Omental fat pad (tissue), 4 donors: Measurements from ENCODE around the gene C1orf159. TPM values are rescaled to one million over a fixed set of nuclear protein-coding genes. Genes with fewer than 3 reads are reported as not detected.

Experiments
- ATAC-seq: fragments of 150-250 bp; one replicate; pipeline ENCODE4 v1.9.1; 2016; ENCODE audit warnings: mild to moderate bottlenecking, moderate library complexity; ENCODE audit not compliant: low FRiP score
- DNase-seq: peaks from one replicate; pipeline ENCODE4 v3.0.0-alpha.2; 2019; ENCODE audit warnings: low spot score
- CTCF ChIP-seq, 3 donors: fragments of 450-650 bp; IDR thresholded peaks; one replicate each; pipeline ENCODE4 v1.5.1; 2016 to 2017; ENCODE audit warnings: antibody characterized with exemption in 3 of 3, mild to moderate bottlenecking in 3 of 3, moderate library complexity in 2 of 3
- total RNA-seq, 4 donors: library from RNA; depleted of rRNA; stranded (reverse); fragments of >200 nt; gene quantifications; one replicate each; pipeline ENCODE4 v1.1.0, GENCODE V29; 2016

The C1orf159 gene
- total RNA-seq, 4 donors from 2014 or later = 5.6 to 12.0 (median 9.5) TPM

DNA sequence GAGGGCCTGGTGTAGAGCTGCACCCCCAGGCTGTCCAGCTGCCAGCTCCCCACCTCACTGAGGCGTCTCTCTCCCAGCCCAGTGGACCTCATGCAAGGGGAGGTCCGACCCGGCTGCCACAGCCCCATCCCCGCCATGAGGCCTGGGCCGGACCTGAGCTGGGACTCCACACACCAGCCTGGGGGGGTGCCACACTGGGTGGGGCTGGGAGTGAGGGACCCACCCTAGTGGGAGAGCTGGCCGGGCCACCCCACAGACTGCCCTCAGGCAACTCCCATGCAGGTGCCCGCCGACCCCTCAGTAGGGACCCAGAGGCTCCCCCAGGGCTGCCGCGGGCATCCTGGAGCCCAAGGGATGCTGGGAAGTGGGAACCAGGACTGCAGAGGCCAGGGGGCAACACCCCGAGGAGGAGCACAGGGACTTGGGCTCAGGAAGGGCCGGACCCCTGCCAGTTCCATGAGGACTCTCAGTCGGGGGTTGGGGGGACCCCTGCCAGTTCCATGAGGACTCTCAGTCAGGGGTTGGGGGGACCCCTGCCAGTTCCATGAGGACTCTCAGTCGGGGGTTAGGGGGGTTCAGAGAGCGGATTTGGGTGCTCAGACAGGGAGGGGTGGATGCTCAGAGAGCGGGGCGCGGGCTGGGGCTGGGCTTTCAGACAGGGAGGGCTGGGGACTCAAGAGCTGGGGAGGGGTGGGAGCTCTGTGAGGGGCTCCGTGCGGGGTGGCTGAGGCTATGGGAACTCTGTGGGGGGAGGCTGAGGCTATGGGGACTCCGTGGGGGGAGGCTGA, 40.5 kb downstream of the C1orf159 start:
- no peak for TF ChIP-seq CTCF (IDR thresholded peaks at IDR 0.05)
- ATAC-seq (no peak), DNase-seq (no peak)

DNA sequence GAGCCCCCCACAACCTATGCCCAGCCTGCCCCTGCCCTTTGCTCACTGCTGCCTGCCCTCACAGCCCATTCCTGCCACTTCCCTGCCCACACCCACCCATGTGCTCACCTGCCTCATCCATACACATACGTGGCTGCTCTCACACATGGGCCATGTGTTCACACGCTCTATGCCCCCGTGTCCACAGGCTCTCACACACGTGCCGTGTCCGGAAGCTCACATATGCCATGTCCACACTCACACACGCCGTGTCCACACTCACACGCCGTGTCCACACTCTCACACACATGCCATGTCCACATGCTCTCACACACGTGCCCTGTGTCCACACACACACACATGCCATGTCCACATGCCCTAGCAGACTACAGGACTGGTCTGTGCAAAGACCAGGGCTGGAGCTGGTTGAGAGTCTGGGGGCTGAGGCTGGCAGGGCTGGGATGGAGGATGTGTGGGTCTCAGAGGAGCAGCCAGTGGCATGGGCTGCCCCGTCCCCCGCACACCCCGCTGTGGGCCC, 41.2 kb downstream of the C1orf159 start:
- TF ChIP-seq CTCF (IDR thresholded peaks at IDR 0.05) = no peak
- no peak for ATAC-seq
- DNase-seq = no peak

- ATAC-seq (no peak), DNase-seq (no peak)
- no peak for TF ChIP-seq CTCF (IDR thresholded peaks at IDR 0.05)
Observed at GRCh38 chr1:1073743-1074587, 41.9 kb downstream of the C1orf159 start, which contains the start of gene RNF223. Gene RNF223 (minus strand): TSS chr1:1074306. CDS start chr1:1072566, 1,740 bp downstream.

DNA sequence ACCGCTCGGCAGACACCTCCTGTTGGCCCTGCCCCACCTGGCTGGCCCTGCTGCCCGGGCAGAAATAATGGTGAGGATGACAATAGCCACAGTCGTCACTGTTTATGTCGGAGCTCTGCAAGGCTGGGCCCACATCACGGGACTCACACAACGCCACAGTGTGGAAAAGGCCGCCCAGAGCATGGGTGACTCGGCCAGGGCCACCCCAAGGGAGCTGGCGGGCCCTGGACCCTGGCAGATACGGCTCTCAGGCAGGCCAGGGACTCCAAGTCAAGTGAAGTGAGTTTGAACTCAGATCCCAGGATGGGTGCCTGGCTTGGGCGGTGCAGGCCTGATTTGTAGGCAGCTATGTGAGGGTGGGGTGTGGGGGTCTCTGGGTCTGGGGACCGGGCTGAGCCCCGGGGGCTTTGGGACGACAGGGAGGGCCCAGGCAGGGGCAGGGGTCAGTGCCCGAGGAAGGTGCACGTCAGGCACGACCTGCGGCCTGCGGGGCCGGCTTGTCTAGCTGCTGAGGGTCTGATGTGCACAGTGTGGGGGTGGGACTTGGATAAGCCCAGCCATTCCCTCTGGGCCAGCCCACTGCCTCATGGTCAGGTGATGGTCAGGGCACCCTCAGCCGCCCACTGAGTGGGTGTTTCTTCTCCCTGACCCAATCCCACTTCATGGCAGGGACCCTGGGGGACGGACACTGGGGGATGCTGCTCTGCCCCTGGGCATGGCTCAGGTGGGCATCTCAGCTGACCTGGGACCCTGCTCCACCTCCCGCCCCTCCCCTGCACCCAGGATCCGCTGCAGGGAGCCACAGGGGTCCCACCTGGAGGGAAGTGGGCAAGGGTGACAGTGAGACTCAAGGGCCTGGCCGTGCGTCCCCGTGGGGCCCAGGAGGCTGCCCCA, 42.8 kb downstream of the C1orf159 start:
- ATAC-seq = no peak
- no peak for DNase-seq
- no peak for TF ChIP-seq CTCF (IDR thresholded peaks at IDR 0.05)

DNA sequence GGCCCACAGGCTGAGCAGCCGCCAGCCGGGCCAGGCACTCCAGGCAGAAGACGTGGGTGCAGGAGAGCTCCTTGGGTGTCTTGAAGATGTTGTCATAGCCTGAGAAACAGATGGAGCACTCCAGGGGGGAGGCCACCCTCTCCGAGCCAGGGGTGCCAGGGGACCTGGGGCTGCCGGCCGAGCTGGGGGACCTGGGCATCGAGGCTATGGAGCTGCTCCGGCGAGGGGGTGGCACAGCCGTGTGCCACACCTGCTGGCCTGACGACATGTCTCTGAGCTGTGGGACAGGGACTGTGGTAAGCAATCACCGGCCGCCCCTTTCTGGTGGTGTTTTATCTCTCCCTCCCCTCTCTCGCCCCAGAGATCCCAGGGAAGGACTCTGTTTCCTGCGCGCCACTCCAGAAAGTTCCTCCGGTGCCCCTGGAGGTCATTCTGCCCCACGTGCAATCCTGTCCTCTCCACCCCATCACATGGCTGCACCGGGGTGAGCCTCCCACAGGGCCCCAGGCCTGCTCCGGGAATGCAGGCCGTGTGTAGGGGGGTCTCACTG, 43.5 kb downstream of the C1orf159 start:
- DNase-seq (no peak), ATAC-seq (no peak)
- no peak for TF ChIP-seq CTCF (IDR thresholded peaks at IDR 0.05)
